ENCODE measurements around the gene GPX3. TPM values are rescaled to one million over a fixed set of nuclear protein-coding genes. Genes with fewer than 3 reads are reported as not detected.

GPX3 gene
- total and polyA plus RNA-seq, 2 of the 13 experiments (the other 11 are each of a cell fraction or from before 2014, with no cell fraction given) = 33.8 to 1,892 TPM

- TF ChIP-seq ZHX1 (CRISPR knock-in tag; IDR thresholded peaks at IDR 0.05; ENCODE audit: low read depth) = 0 out of 2 replicates have a peak, but pooled peaks have one; percentile 26
- peak; percentile 33; the same call in 1 of the 2 replicates for TF ChIP-seq ZFX (CRISPR knock-in tag; IDR thresholded peaks at IDR 0.05; ENCODE audit: low read depth)
- TF ChIP-seq ZBTB46 (CRISPR knock-in tag; IDR thresholded peaks at IDR 0.05; ENCODE audit: borderline replicate concordance) = no peak
- no peak for TF ChIP-seq TBL1XR1 (IDR thresholded peaks at IDR 0.05; ENCODE audit: borderline replicate concordance, low read length, partially characterized antibody)
- TF ChIP-seq TFDP1 (CRISPR knock-in tag; IDR thresholded peaks at IDR 0.05; ENCODE audit: borderline replicate concordance) = no peak
- TF ChIP-seq ZNF552 (CRISPR knock-in tag; IDR thresholded peaks at IDR 0.05; ENCODE audit: borderline replicate concordance) = 0 out of 2 replicates have a peak, but pooled peaks have one; percentile 38
- no peak for TF ChIP-seq NCOA5 (CRISPR knock-in tag; IDR thresholded peaks at IDR 0.05)
- 0 out of 2 replicates have a peak, but pooled peaks have one; percentile 48 for TF ChIP-seq ZNF772 (CRISPR knock-in tag; IDR thresholded peaks at IDR 0.05)
- peak; percentile 76 for TF ChIP-seq SALL1 (CRISPR knock-in tag; IDR thresholded peaks at IDR 0.05)
- no peak for TF ChIP-seq WIZ (CRISPR knock-in tag; IDR thresholded peaks at IDR 0.05)
- TF ChIP-seq ZNF607 (CRISPR knock-in tag; IDR thresholded peaks at IDR 0.05; ENCODE audit: borderline replicate concordance) = peak; percentile 89; the same call in 1 of the 2 replicates
- peak; percentile 95 for TF ChIP-seq POLR2AphosphoS5 (IDR thresholded peaks at IDR 0.05; ENCODE audit: low read depth, low read length)
- no peak; the same call in none of the 2 replicates for TF ChIP-seq MIXL1 (CRISPR knock-in tag; IDR thresholded peaks at IDR 0.05)
- TF ChIP-seq ZNF205 (CRISPR knock-in tag; IDR thresholded peaks at IDR 0.05) = peak; percentile 61; the same call in 1 of the 2 replicates
- TF ChIP-seq ATF3 (CRISPR knock-in tag; IDR thresholded peaks at IDR 0.05) = no peak
- TF ChIP-seq HNRNPUL1 (IDR thresholded peaks at IDR 0.05; ENCODE audit: low read depth, low read length) = no peak
- TF ChIP-seq, protein P1, sequence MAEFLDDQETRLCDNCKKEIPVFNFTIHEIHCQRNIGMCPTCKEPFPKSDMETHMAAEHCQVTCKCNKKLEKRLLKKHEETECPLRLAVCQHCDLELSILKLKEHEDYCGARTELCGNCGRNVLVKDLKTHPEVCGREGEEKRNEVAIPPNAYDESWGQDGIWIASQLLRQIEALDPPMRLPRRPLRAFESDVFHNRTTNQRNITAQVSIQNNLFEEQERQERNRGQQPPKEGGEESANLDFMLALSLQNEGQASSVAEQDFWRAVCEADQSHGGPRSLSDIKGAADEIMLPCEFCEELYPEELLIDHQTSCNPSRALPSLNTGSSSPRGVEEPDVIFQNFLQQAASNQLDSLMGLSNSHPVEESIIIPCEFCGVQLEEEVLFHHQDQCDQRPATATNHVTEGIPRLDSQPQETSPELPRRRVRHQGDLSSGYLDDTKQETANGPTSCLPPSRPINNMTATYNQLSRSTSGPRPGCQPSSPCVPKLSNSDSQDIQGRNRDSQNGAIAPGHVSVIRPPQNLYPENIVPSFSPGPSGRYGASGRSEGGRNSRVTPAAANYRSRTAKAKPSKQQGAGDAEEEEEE (CRISPR knock-in tag; IDR thresholded peaks at IDR 0.05; ENCODE audit: borderline replicate concordance) = no peak
Observed at GRCh38 chr5:151020304-151021110, at the start of gene GPX3 (continued).
